Cardiac atrium fibroblast (primary cell): ENCODE data around the gene SARS1. TPM values are rescaled to one million over a fixed set of nuclear protein-coding genes. Genes with fewer than 3 reads are reported as not detected.

Experiments
- total RNA-seq: library from RNA; depleted of rRNA; stranded (reverse); fragments of >200 nt; gene quantifications from 2 replicates; pipeline ENCODE4 v1.2.3, GENCODE V29; 2015

SARS1 gene, protein sequence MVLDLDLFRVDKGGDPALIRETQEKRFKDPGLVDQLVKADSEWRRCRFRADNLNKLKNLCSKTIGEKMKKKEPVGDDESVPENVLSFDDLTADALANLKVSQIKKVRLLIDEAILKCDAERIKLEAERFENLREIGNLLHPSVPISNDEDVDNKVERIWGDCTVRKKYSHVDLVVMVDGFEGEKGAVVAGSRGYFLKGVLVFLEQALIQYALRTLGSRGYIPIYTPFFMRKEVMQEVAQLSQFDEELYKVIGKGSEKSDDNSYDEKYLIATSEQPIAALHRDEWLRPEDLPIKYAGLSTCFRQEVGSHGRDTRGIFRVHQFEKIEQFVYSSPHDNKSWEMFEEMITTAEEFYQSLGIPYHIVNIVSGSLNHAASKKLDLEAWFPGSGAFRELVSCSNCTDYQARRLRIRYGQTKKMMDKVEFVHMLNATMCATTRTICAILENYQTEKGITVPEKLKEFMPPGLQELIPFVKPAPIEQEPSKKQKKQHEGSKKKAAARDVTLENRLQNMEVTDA
- total RNA-seq: 204 and 220 TPM in 2 replicates

DNA sequence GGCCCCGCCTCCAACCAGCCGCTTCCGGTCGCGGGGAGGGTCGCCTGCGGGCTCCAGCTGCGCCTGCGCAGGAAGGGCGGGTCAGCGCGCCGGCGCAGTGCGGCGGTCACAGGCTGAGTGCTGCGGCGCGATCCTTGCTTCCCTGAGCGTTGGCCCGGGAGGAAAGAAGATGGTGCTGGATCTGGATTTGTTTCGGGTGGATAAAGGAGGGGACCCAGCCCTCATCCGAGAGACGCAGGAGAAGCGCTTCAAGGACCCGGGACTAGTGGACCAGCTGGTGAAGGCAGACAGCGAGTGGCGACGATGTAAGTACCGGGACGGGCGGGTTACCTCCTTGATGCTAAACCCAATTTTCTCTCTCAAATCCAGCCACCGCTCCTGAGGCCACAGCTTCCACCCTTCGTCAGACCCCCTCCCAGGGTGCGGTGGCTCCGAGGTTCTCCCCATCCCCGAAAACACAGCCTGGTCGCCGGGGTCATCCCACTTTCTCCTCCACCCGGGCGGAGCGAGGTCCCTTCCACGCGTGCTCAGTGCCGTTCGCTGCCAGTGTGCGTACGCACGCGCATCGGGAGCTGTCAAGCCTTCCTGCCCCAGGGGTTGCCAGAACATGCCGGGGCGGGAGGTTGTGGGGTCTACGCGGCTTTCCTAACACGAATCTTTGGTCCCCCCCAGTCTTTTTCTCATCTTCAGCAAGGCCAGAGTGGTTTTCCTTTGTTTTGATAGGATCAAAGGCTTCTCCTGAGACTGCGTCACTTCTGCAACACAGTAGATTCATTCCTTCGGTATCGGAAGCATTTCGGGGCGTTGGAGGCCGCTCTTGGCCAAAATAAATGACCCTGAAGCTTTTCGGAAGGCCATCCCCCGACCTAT is at the start of gene SARS1:
Gene SARS1 (plus strand): TSS at position 95 of the 870 bp plus-strand sequence. CDS start 75 bp downstream, at position 170.

DNA sequence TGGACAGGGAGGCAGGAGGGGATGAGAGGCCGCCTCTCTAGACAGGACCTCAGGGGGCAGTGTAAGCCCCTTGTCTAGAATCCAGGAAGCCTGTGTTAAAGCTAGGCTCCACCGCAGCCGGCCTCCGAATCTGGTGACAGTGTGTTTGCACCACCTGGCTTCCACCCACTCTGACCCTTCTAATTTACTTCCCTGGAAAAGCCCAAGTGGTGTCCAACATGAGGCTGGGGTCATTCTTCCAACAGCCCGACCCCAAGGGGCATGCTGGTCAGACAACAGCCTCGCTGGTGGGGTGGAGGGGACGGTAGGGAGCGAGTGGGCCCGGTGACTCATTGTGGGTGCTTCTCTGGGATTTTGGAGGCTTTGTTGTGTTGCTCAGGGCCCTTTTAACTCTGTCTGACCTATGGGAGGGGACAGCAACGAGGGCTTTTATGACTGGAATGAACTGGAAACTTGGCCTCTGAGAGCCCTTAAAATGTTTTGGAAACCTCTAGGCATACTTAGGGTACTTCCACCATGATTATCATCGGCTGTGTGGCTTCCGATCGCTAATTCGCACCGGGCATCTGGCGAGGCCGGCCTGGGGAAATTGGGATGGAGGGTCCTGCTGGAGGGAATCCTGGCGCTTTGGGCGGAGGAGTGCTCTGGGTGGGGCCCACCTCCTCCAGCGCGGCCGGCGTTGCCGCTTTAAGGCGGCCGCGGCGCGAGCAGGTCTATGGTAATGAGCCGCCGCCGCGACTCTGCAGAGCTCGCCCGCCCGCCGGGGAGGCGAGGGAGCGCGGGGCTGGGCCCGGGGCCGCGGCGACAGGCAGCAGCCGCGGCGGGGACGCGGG is 35.3 kb downstream of the SARS1 start, which contains the start of gene CELSR2:
Gene CELSR2 (plus strand): TSS at position 743 of the 833 bp plus-strand sequence. CDS start 541 bp downstream, outside the sequence.

DNA sequence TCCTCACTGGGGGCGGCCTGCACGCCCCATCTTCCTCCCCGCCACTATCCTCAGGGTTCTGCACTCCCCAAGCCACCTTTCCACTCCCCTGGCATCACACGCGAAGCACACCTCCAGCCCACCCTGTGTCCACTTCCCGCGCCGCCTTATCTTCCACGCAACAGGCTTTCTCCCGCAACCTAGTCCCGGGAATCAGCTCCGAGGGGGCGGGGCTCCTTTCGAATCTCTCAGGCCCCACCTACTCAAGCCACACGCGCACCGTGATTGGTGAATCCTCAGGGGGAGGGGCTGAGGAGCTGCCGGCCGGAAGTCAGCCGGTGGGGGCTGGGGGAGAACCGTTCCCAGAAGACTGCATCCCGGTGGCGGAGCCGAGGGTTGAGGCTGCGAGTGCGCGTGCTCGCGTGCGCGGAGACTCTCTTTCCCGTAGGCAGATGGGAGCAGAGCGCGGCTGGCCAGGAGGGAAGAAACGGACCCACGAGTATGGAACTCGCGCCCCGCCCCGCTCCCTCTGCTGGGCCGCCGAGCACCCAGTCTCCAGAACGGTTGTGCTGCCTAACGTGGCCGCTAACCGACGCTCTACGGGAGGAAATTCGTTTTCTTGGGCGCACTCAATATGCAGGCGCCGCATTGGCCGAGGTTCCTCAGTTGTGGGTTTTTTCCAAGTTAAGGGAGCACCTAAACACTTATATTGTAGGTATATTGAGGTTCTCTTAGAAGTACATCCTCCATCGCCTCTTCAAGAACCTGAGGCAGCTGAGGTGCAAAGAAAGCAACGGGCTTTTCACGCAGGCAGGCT is 69.4 kb downstream of the SARS1 start, which contains the start of gene PSRC1:
Gene PSRC1 (minus strand): TSS at position 194 of the 796 bp plus-strand sequence.

Other genes starting within 250 kb of the SARS1 start
- gene WDR47, start 171.8 kb upstream of the SARS1 start, total RNA-seq: 8.6 and 10.3 TPM in 2 replicates
- 46.2 and 65.3 TPM in 2 replicates for gene TAF13, start 137.9 kb upstream of the SARS1 start, total RNA-seq
- gene TMEM167B, start 123.2 kb upstream of the SARS1 start, total RNA-seq: 18.8 and 20.2 TPM in 2 replicates
- 1.8 TPM in 1 of 2 replicates, not detected in the other for gene ELAPOR1, start 99.8 kb upstream of the SARS1 start, total RNA-seq
- 0.72 and 1.5 TPM in 2 replicates for gene CELSR2, start 35.6 kb downstream of the SARS1 start, total RNA-seq
- gene PSRC1, start 69.2 kb downstream of the SARS1 start, total RNA-seq: 13.9 and 18.4 TPM in 2 replicates
- gene MYBPHL, start 93.1 kb downstream of the SARS1 start, total RNA-seq: not detected in 2 replicates
- gene SORT1, start 184.0 kb downstream of the SARS1 start, total RNA-seq: 2.3 and 10.0 TPM in 2 replicates
- 34.7 and 41.5 TPM in 2 replicates for gene PSMA5, start 212.5 kb downstream of the SARS1 start, total RNA-seq